Osteoblast (primary cell): Measurements from ENCODE around the gene NUCKS1. TPM values are rescaled to one million over a fixed set of nuclear protein-coding genes. Genes with fewer than 3 reads are reported as not detected.

Experiments
- DNase-seq: peaks from one replicate; pipeline ENCODE4 v3.0.0; 2011; ENCODE audit warnings: low spot score, mixed read lengths; ENCODE audit not compliant: insufficient read length; ENCODE audit errors: missing footprints
- H2AFZ ChIP-seq: 2 replicates; pipeline ENCODE4 v1.6.0; 2011; ENCODE audit warnings: mild to moderate bottlenecking, low read length
- H3K27ac ChIP-seq: 2 replicates; pipeline ENCODE4 v1.5.1; 2011; ENCODE audit warnings: mild to moderate bottlenecking, low read depth, low read length, moderate library complexity
- H3K27me3 ChIP-seq: 2 replicates; pipeline ENCODE4 v1.6.0; 2012; ENCODE audit warnings: mild to moderate bottlenecking, control low read depth, inconsistent platforms, low read length, moderate library complexity; ENCODE audit not compliant: insufficient read depth
- H3K36me3 ChIP-seq: 2 replicates; pipeline ENCODE4 v1.5.1; 2011; ENCODE audit warnings: mild to moderate bottlenecking, low read length, control low read depth, moderate library complexity; ENCODE audit not compliant: insufficient read depth
- H3K4me1 ChIP-seq: 2 replicates; pipeline ENCODE4 v1.5.1; 2011; ENCODE audit warnings: mild to moderate bottlenecking, low read length, control low read depth, moderate library complexity; ENCODE audit not compliant: insufficient read depth
- H3K4me2 ChIP-seq: 2 replicates; pipeline ENCODE4 v1.6.0; 2011; ENCODE audit warnings: mild to moderate bottlenecking, low read length; ENCODE audit not compliant: insufficient read depth
- H3K4me3 ChIP-seq: fragments of 200-600 bp; sonication (generic); 3 replicates; pipeline ENCODE4 v1.5.1; 2012; ENCODE audit warnings: mild to moderate bottlenecking, low read length, inconsistent platforms; ENCODE audit not compliant: insufficient read depth
- H3K79me2 ChIP-seq: 2 replicates; pipeline ENCODE4 v1.6.0; 2012; ENCODE audit warnings: mild to moderate bottlenecking, low read length, control low read depth, inconsistent platforms; ENCODE audit not compliant: insufficient read depth
- H3K9me3 ChIP-seq: 2 replicates; pipeline ENCODE4 v1.5.1; 2011; ENCODE audit warnings: low read depth, low read length, control low read depth
- H4K20me1 ChIP-seq: 2 replicates; pipeline ENCODE4 v1.6.0; 2012; ENCODE audit warnings: mild to moderate bottlenecking, low read length, control low read depth; ENCODE audit not compliant: insufficient read depth
- total RNA-seq: library from RNA; depleted of rRNA; stranded (reverse); fragments of >200 nt; gene quantifications from 2 replicates; pipeline ENCODE4 v1.2.3, GENCODE V29; 2012
- TF ChIP-seq, protein P1 (sequence below): IDR thresholded peaks from 2 replicates; pipeline ENCODE4 v1.5.1; 2011; ENCODE audit warnings: mild to moderate bottlenecking, low read depth, low read length, moderate library complexity; ENCODE audit errors: extremely low read depth

NUCKS1 gene
- total RNA-seq, 1 donor, result 140 TPM

DNA sequence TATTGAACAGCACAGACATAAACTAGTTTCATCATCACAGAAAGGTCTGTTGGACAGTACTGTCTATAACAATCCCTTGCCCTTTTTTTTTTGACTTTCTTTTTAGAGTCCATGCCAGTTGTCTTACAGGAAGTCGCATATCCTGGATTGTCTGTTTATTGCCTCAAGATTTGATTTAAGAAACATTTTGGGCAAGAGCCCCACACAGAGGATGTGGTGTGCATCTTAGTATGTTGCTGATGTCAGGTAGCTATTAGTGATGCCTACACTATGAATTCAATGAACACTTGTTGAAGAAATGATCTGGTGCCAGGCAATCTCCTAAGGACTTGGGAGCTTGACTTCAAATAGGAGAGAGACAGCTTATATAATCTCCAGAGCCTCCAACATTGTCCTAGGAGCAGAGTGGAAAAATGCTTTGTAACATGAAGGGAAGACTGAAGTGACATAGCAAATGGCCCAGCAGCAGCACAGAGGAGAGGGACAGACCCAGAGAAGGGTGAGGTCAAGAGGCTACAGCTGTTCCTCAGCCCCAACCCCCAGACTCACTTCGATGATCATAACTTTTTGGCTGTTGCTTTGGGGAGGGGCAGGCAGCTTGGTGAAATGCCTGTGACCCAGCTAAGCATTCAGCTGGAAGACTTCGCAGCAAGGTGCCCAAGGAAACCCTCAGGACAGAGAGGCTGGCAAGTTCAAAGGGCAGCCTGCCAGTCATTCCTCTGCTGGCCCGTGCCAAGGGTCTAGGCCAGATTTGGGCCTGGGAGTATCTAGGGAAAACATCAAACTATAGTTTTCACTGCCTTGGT is 32.8 kb upstream of the NUCKS1 start:
- H4K20me1 ChIP-seq, result no peaks in the 10 kb centered on the region
- H2AFZ ChIP-seq, result no peak overlapping the region
- peaks cover 4% of the 10 kb centered on the region for H3K4me1 ChIP-seq
- no peaks in the 10 kb centered on the region for H3K9me3 ChIP-seq
- no peaks in the 10 kb centered on the region for H3K79me2 ChIP-seq
- H3K4me2 ChIP-seq, result no peak overlapping the region
- TF ChIP-seq, protein P1, sequence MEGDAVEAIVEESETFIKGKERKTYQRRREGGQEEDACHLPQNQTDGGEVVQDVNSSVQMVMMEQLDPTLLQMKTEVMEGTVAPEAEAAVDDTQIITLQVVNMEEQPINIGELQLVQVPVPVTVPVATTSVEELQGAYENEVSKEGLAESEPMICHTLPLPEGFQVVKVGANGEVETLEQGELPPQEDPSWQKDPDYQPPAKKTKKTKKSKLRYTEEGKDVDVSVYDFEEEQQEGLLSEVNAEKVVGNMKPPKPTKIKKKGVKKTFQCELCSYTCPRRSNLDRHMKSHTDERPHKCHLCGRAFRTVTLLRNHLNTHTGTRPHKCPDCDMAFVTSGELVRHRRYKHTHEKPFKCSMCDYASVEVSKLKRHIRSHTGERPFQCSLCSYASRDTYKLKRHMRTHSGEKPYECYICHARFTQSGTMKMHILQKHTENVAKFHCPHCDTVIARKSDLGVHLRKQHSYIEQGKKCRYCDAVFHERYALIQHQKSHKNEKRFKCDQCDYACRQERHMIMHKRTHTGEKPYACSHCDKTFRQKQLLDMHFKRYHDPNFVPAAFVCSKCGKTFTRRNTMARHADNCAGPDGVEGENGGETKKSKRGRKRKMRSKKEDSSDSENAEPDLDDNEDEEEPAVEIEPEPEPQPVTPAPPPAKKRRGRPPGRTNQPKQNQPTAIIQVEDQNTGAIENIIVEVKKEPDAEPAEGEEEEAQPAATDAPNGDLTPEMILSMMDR, result no peak
- H3K27me3 ChIP-seq, result no peaks in the 10 kb centered on the region
- H3K27ac ChIP-seq, result no peak overlapping the region
- no peaks in the 10 kb centered on the region for H3K36me3 ChIP-seq
- DNase-seq, result peak; percentile 35
- H3K4me3 ChIP-seq, result no peak overlapping the region

DNA sequence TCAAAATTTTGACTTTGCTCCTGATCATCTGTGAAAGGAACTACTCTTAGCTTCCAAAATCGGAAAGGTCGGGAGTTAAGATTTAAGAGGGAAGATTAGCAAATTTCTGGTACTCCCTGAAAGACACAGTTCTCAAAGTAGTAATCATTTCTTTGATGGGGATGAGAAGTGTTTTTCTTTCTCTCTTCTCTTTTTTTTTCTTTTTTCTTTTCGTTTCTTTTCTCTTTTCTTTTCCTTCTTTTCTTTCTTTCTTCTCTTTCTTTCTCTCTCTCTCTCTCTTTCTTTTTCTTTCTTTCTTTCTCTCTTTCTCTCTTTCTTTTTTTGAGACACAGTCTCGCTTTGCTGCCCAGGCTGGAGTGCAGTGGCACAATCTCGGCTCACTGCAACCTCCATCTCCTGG is 30.4 kb upstream of the NUCKS1 start:
- TF ChIP-seq, protein P1, result no peak
- Histone ChIP-seq H3K27me3 (no peaks in the 10 kb centered on the region), H3K27ac (no peak overlapping the region), H3K4me3 (no peak overlapping the region), H3K9me3 (no peaks in the 10 kb centered on the region), H3K36me3 (no peaks in the 10 kb centered on the region), H2AFZ (no peak overlapping the region), H3K4me2 (no peak overlapping the region), H3K79me2 (no peaks in the 10 kb centered on the region), H4K20me1 (no peaks in the 10 kb centered on the region), H3K4me1 (peaks cover 15% of the 10 kb centered on the region)
- DNase-seq, result no peak

GRCh38 chr1:205777994-205778393 is 28.0 kb upstream of the NUCKS1 start:
- H2AFZ ChIP-seq, result no peak overlapping the region
- H3K79me2 ChIP-seq, result peaks cover 8% of the 10 kb centered on the region
- no peaks in the 10 kb centered on the region for H4K20me1 ChIP-seq
- no peak overlapping the region for H3K27ac ChIP-seq
- H3K9me3 ChIP-seq, result no peaks in the 10 kb centered on the region
- H3K4me1 ChIP-seq, result peaks cover 14% of the 10 kb centered on the region
- TF ChIP-seq, protein P1, result no peak
- no peak overlapping the region for H3K4me2 ChIP-seq
- H3K27me3 ChIP-seq, result no peaks in the 10 kb centered on the region
- H3K4me3 ChIP-seq, result no peak overlapping the region
- no peak for DNase-seq
- H3K36me3 ChIP-seq, result no peaks in the 10 kb centered on the region

DNA sequence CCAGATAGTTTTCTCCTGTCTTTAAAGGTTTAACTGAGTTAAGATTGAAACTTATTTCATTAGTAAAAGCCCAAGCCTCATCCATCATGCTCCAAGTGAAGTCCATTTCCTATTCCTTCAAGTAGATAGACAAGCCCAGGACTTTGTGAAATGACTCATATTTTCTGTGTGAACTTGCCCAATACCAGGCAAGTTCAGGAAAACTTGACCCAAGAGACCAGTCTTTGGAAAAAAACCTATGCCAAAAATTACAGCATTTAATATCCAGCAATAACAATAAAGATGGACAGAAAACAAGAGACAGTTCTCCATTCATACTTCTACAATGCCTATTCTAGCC is 25.7 kb upstream of the NUCKS1 start:
- Histone ChIP-seq H2AFZ (peak overlapping the region; percentile 93), H3K79me2 (peaks cover 8% of the 10 kb centered on the region), H4K20me1 (no peaks in the 10 kb centered on the region), H3K4me2 (peak overlapping the region; percentile 92), H3K4me3 (peak overlapping the region; percentile 88), H3K9me3 (no peaks in the 10 kb centered on the region), H3K27me3 (no peaks in the 10 kb centered on the region), H3K27ac (peak overlapping the region; percentile 61), H3K36me3 (no peaks in the 10 kb centered on the region), H3K4me1 (peaks cover 14% of the 10 kb centered on the region)
- no peak for DNase-seq
- TF ChIP-seq, protein P1, result no peak
